Measurements from ENCODE around the gene USP13.

- no peak for TF ChIP-seq POLR2A (IDR thresholded peaks at IDR 0.05; ENCODE audit: low read depth, low read length)
- TF ChIP-seq, protein P1, sequence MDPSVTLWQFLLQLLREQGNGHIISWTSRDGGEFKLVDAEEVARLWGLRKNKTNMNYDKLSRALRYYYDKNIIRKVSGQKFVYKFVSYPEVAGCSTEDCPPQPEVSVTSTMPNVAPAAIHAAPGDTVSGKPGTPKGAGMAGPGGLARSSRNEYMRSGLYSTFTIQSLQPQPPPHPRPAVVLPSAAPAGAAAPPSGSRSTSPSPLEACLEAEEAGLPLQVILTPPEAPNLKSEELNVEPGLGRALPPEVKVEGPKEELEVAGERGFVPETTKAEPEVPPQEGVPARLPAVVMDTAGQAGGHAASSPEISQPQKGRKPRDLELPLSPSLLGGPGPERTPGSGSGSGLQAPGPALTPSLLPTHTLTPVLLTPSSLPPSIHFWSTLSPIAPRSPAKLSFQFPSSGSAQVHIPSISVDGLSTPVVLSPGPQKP (IDR thresholded peaks at IDR 0.05; ENCODE audit: low read depth, low read length) = no peak
- TF ChIP-seq, protein P2, sequence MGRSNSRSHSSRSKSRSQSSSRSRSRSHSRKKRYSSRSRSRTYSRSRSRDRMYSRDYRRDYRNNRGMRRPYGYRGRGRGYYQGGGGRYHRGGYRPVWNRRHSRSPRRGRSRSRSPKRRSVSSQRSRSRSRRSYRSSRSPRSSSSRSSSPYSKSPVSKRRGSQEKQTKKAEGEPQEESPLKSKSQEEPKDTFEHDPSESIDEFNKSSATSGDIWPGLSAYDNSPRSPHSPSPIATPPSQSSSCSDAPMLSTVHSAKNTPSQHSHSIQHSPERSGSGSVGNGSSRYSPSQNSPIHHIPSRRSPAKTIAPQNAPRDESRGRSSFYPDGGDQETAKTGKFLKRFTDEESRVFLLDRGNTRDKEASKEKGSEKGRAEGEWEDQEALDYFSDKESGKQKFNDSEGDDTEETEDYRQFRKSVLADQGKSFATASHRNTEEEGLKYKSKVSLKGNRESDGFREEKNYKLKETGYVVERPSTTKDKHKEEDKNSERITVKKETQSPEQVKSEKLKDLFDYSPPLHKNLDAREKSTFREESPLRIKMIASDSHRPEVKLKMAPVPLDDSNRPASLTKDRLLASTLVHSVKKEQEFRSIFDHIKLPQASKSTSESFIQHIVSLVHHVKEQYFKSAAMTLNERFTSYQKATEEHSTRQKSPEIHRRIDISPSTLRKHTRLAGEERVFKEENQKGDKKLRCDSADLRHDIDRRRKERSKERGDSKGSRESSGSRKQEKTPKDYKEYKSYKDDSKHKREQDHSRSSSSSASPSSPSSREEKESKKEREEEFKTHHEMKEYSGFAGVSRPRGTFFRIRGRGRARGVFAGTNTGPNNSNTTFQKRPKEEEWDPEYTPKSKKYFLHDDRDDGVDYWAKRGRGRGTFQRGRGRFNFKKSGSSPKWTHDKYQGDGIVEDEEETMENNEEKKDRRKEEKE (IDR thresholded peaks at IDR 0.05) = no peak
- TF ChIP-seq PML (IDR thresholded peaks at IDR 0.05; ENCODE audit: low read length) = no peak
- no peak for TF ChIP-seq CEBPB (IDR thresholded peaks at IDR 0.05; ENCODE audit: borderline replicate concordance in 1 of 2, low read depth in 2 of 2, low read length in 2 of 2)
- TF ChIP-seq BACH1 (IDR thresholded peaks at IDR 0.05; ENCODE audit: borderline replicate concordance) = no peak
- TF ChIP-seq, protein P3, sequence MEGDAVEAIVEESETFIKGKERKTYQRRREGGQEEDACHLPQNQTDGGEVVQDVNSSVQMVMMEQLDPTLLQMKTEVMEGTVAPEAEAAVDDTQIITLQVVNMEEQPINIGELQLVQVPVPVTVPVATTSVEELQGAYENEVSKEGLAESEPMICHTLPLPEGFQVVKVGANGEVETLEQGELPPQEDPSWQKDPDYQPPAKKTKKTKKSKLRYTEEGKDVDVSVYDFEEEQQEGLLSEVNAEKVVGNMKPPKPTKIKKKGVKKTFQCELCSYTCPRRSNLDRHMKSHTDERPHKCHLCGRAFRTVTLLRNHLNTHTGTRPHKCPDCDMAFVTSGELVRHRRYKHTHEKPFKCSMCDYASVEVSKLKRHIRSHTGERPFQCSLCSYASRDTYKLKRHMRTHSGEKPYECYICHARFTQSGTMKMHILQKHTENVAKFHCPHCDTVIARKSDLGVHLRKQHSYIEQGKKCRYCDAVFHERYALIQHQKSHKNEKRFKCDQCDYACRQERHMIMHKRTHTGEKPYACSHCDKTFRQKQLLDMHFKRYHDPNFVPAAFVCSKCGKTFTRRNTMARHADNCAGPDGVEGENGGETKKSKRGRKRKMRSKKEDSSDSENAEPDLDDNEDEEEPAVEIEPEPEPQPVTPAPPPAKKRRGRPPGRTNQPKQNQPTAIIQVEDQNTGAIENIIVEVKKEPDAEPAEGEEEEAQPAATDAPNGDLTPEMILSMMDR (IDR thresholded peaks at IDR 0.05 in 2 of 3, conservative IDR thresholded peaks at IDR 0.05 in 1 of 3; ENCODE audit: control insufficient read depth in 2 of 3, extremely low read depth in 1 of 3, insufficient read depth in 1 of 3, low read depth in 3 of 3, low read length in 3 of 3) = no peak
- TF ChIP-seq RCOR1 (conservative IDR thresholded peaks at IDR 0.05; ENCODE audit: low read depth, low read length) = no peak
- TF ChIP-seq POLR2AphosphoS5 (IDR thresholded peaks at IDR 0.05; ENCODE audit: low read length) = no peak
- no peak for TF ChIP-seq HCFC1 (IDR thresholded peaks at IDR 0.05; ENCODE audit: low read length)
Measured at GRCh38 chr3:179715582-179715981, 62.7 kb downstream of the USP13 start.
